HG02610 (cell line): Measurements from ENCODE around the gene ZBTB7A.
"Not testable (repeated sequence)": the region's sequence is repeated elsewhere in the genome, so short reads cannot be mapped to it uniquely, and the experiment has no call there.

Experiments
- ATAC-seq: cut with Tn5 transposase; IDR thresholded peaks from one replicate; pipeline ENCODE4 v1.9.1; 2021; ENCODE audit warnings: mild to moderate bottlenecking, moderate library complexity; ENCODE audit not compliant: unreplicated experiment

ZBTB7A gene

GRCh38 chr19:3998667-3999412 lies 67.9 kb downstream of the ZBTB7A start:
- ATAC-seq, result not testable (repeated sequence)

GRCh38 chr19:3995607-3996006 lies 71.1 kb downstream of the ZBTB7A start:
- ATAC-seq, result no peak
